PC-3 (cell line): Measurements from ENCODE around the gene KAZN. TPM values are rescaled to one million over a fixed set of nuclear protein-coding genes. Genes with fewer than 3 reads are reported as not detected.

ENCODE experiments used
- ATAC-seq: fragments of 200-7000 bp; cut with Tn5 transposase; 2 replicates; pipeline ENCODE4 v1.9.1; 2020; ENCODE audit warnings: mild to moderate bottlenecking, moderate library complexity
- BruUV-seq: library from RNA; stranded (reverse); fragments of 400-500 nt; replicated peaks from 2 replicates; lab custom pipeline; 2021; lab: Mats Ljungman, UMichigan
- CTCF ChIA-PET: fragments of 300-600 bp; sonication (Branson Sonifier 250); formaldehyde crosslinking; loops from one replicate; lab custom pipeline; 2022; ENCODE audit warnings: antibody characterized with exemption; lab: Charles Lee
- POLR2A ChIA-PET: fragments of 300-600 bp; sonication (Branson Sonifier 250); formaldehyde crosslinking; loops from one replicate; lab custom pipeline; 2022; ENCODE audit warnings: antibody characterized with exemption; ENCODE audit not compliant: unreplicated experiment; lab: Charles Lee
- DNase-seq: peaks from one replicate; pipeline ENCODE4 v3.0.0-alpha.2; 2015
- H2AFZ ChIP-seq: fragments of 300-600 bp; sonication (generic); 2 replicates; pipeline ENCODE4 v1.6.0; 2016; ENCODE audit warnings: antibody characterized with exemption, low read length
- H3F3A ChIP-seq: fragments of 300-600 bp; sonication (generic); one replicate; pipeline ENCODE4 v1.6.0; 2017; ENCODE audit warnings: antibody characterized with exemption, low read length, control low read depth, mild to moderate bottlenecking; ENCODE audit not compliant: unreplicated experiment
- H3K27ac ChIP-seq: fragments of 300-600 bp; sonication (generic); 2 replicates; pipeline ENCODE4 v1.5.1; 2016; ENCODE audit warnings: mild to moderate bottlenecking, low read length
- H3K27me3 ChIP-seq: fragments of 300-600 bp; sonication (generic); 2 replicates; pipeline ENCODE4 v1.6.1; 2016; ENCODE audit warnings: low read length, mixed read lengths
- H3K36me3 ChIP-seq: fragments of 300-600 bp; sonication (generic); 2 replicates; pipeline ENCODE4 v1.6.1; 2016; ENCODE audit warnings: low read depth, mixed run types, low read length, mixed read lengths
- H3K4me1 ChIP-seq: fragments of 300-600 bp; sonication (generic); 2 replicates; pipeline ENCODE4 v1.5.1; 2016; ENCODE audit warnings: low read length; ENCODE audit not compliant: insufficient read depth
- H3K4me2 ChIP-seq: fragments of 300-600 bp; sonication (generic); 2 replicates; pipeline ENCODE4 v1.6.0; 2016; ENCODE audit warnings: low read length
- H3K4me3 ChIP-seq: fragments of 300-600 bp; sonication (generic); 2 replicates; pipeline ENCODE4 v1.5.1; 2016; ENCODE audit warnings: mild to moderate bottlenecking, low read length, mixed read lengths
- H3K79me2 ChIP-seq: fragments of 300-600 bp; sonication (generic); 2 replicates; pipeline ENCODE4 v1.6.1; 2017; ENCODE audit warnings: low read length, mixed read lengths
- H3K9ac ChIP-seq: fragments of 300-600 bp; sonication (generic); 2 replicates; pipeline ENCODE4 v1.6.0; 2016; ENCODE audit warnings: mild to moderate bottlenecking, low read length
- H3K9me2 ChIP-seq: fragments of 300-600 bp; sonication (generic); replicated peaks from 2 replicates; pipeline ENCODE4 v1.6.1; 2016; ENCODE audit warnings: mixed run types, low read length, mixed read lengths
- H3K9me3 ChIP-seq: fragments of 300-600 bp; sonication (generic); 2 replicates; pipeline ENCODE4 v1.6.1; 2016; ENCODE audit warnings: low read length, mixed read lengths
- H4K20me1 ChIP-seq: fragments of 300-600 bp; sonication (generic); 2 replicates; pipeline ENCODE4 v1.6.1; 2016; ENCODE audit warnings: low read length, mixed read lengths
- EZH2 ChIP-seq: fragments of 300-600 bp; sonication (generic); IDR thresholded peaks from one replicate; pipeline ENCODE4 v1.6.1; 2017; ENCODE audit warnings: antibody characterized with exemption, mild to moderate bottlenecking, low read length; ENCODE audit not compliant: unreplicated experiment
- EZH2phosphoT487 ChIP-seq: fragments of 300-600 bp; sonication (generic); IDR thresholded peaks from 2 replicates; pipeline ENCODE4 v1.6.1; 2018; ENCODE audit warnings: mild to moderate bottlenecking, antibody characterized with exemption, low read length, borderline replicate concordance
- intact Hi-C: fragments of 100-400 bp; cut with micrococcal nuclease; formaldehyde crosslinking; loops from 2 replicates; pipeline ENCODE4 v1.9.0; 2023
- total RNA-seq: library from RNA; depleted of rRNA; stranded (reverse); fragments of >200 nt; gene quantifications from 2 replicates; pipeline ENCODE4 v1.2.3, GENCODE V29; 2014
- TF ChIP-seq, protein P1 (sequence below): fragments of 300-600 bp; sonication (generic); conservative IDR thresholded peaks from 2 replicates; pipeline ENCODE4 v1.5.1; 2017; ENCODE audit warnings: antibody characterized with exemption, low read depth, mild to moderate bottlenecking, low read length

The KAZN gene
- total RNA-seq, 1 experiment from 2014 or later = 2.0 TPM

DNA sequence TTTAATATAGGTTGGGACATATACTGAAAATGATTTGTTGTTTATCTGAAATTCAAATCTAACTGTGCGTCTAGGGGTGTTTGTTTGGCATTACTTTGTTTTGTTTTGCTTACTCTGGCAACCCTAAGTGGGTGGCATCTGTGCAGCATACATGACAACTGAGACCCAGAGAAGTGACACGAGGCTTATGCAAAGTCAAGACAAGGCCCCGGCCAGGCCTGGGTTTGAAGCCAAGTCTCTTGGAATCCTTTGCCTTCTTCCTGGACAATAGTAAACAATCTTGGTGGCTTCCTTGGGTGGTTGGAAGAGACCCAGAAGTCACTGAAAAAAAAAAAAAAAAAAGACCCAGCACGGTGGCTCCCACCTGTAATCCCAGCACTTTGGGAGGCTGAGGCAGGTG lies 357.5 kb downstream of the KAZN start:
- ATAC-seq = no peak
- intact Hi-C loops = no loop called here
- Histone ChIP-seq H3F3A (no peaks in the 10 kb centered on the region), H3K9ac (no peak overlapping the region), H3K36me3 (no peaks in the 10 kb centered on the region), H3K4me1 (no peaks in the 10 kb centered on the region), H3K9me3 (no peaks in the 10 kb centered on the region), H3K4me2 (no peak overlapping the region), H3K4me3 (no peak overlapping the region), H3K79me2 (no peaks in the 10 kb centered on the region), H3K27me3 (no peaks in the 10 kb centered on the region), H3K9me2 (no peaks in the 10 kb centered on the region), H3K27ac (no peak overlapping the region), H2AFZ (no peak overlapping the region), H4K20me1 (no peaks in the 10 kb centered on the region)
- DNase-seq = no peak
- TF ChIP-seq, protein P1, sequence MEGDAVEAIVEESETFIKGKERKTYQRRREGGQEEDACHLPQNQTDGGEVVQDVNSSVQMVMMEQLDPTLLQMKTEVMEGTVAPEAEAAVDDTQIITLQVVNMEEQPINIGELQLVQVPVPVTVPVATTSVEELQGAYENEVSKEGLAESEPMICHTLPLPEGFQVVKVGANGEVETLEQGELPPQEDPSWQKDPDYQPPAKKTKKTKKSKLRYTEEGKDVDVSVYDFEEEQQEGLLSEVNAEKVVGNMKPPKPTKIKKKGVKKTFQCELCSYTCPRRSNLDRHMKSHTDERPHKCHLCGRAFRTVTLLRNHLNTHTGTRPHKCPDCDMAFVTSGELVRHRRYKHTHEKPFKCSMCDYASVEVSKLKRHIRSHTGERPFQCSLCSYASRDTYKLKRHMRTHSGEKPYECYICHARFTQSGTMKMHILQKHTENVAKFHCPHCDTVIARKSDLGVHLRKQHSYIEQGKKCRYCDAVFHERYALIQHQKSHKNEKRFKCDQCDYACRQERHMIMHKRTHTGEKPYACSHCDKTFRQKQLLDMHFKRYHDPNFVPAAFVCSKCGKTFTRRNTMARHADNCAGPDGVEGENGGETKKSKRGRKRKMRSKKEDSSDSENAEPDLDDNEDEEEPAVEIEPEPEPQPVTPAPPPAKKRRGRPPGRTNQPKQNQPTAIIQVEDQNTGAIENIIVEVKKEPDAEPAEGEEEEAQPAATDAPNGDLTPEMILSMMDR = no peak
- TF ChIP-seq EZH2phosphoT487 (no peak), EZH2 (no peak)
- no TSS peak for BruUV-seq
- ChIA-PET CTCF (no interaction called here), POLR2A (no interaction called here)

DNA sequence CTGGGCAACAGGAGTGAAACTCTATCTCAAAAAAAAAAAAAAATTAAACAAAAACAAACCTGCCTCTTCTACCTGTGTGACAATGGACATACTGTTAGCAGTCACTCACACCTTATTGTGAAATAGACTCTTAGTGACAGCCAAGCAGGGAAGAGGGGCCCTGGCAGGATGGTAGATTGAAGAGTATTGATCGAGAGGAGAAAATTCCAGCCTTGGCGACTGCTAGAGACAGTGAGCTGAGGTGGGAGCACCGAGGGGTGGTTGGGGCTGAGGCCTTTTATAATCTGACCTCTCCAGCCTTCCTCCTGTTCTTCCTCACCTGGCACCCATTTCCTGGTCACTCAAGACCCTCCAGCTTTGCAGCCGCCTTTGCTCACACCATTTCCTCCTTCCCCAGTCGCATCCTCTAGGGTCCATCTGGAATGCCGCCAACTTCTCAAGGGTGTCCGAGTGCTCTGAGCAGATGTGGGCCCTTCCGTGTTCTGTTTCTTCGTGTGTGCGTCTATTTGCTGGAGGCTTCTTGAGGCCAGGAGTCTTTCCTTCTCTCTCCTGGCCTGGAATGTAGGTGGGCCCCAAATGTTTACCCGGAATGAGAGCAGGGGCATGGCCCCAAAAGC lies 358.2 kb downstream of the KAZN start:
- ATAC-seq = no peak
- Histone ChIP-seq H3K27me3 (no peaks in the 10 kb centered on the region), H3K4me3 (no peak overlapping the region), H3K9ac (no peak overlapping the region), H3K27ac (no peak overlapping the region), H2AFZ (no peak overlapping the region), H3K36me3 (no peaks in the 10 kb centered on the region), H3K79me2 (no peaks in the 10 kb centered on the region), H3F3A (no peaks in the 10 kb centered on the region), H3K9me2 (no peaks in the 10 kb centered on the region), H4K20me1 (no peaks in the 10 kb centered on the region), H3K4me1 (no peaks in the 10 kb centered on the region), H3K4me2 (no peak overlapping the region), H3K9me3 (no peaks in the 10 kb centered on the region)
- TF ChIP-seq, protein P1 = no peak
- no peak for DNase-seq
- no TSS peak for BruUV-seq
- ChIA-PET CTCF (no interaction called here), POLR2A (no interaction called here)
- intact Hi-C loops = no loop called here

- ATAC-seq (no peak), DNase-seq (no peak)
- H3K9me2 ChIP-seq = no peaks in the 10 kb centered on the region
- TF ChIP-seq, protein P1 = no peak
- TF ChIP-seq EZH2phosphoT487 (no peak), EZH2 (no peak)
- H3K9me3 ChIP-seq = no peaks in the 10 kb centered on the region
- CTCF ChIA-PET = no interaction called here
- H3F3A ChIP-seq = no peaks in the 10 kb centered on the region
- H3K36me3 ChIP-seq = no peaks in the 10 kb centered on the region
- no TSS peak for BruUV-seq
- H3K27me3 ChIP-seq = no peaks in the 10 kb centered on the region
- H3K4me3 ChIP-seq = no peak overlapping the region
- no peaks in the 10 kb centered on the region for H4K20me1 ChIP-seq
- no peaks in the 10 kb centered on the region for H3K79me2 ChIP-seq
- H3K9ac ChIP-seq = no peak overlapping the region
- no peak overlapping the region for H3K4me2 ChIP-seq
- H2AFZ ChIP-seq = no peak overlapping the region
- H3K4me1 ChIP-seq = no peaks in the 10 kb centered on the region
- no peak overlapping the region for H3K27ac ChIP-seq
- intact Hi-C loops = no loop called here
- POLR2A ChIA-PET = no interaction called here
Observed at GRCh38 chr1:14957375-14958098, 359.1 kb downstream of the KAZN start.
